ENCODE measurements around the gene LILRA1. TPM values are rescaled to one million over a fixed set of nuclear protein-coding genes. Genes with fewer than 3 reads are reported as not detected.
"Not testable (repeated sequence)": the region's sequence is repeated elsewhere in the genome, so short reads cannot be mapped to it uniquely, and the experiment has no call there.

The LILRA1 gene
- total RNA-seq, 1 donor from 2014 or later: 2.3 TPM

DNA sequence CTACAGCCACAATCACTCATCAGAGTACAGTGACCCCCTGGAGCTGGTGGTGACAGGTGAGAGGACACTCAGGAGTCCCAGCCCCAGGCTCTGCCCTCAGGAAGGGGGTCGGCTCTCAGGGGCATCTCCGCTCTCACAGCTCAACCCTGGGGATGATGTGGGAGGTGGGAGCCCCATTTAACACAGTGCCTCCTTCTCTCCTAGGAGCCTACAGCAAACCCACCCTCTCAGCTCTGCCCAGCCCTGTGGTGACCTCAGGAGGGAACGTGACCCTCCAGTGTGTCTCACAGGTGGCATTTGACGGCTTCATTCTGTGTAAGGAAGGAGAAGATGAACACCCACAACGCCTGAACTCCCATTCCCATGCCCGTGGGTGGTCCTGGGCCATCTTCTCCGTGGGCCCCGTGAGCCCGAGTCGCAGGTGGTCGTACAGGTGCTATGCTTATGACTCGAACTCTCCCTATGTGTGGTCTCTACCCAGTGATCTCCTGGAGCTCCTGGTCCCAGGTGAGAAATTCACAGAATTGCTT is 18.8 kb upstream of the LILRA1 start:
- ATAC-seq: no peak
- DNase-seq (ENCODE audit: low spot score): no peak
- intact Hi-C loops (cut with DNase I): no loop called here

DNA sequence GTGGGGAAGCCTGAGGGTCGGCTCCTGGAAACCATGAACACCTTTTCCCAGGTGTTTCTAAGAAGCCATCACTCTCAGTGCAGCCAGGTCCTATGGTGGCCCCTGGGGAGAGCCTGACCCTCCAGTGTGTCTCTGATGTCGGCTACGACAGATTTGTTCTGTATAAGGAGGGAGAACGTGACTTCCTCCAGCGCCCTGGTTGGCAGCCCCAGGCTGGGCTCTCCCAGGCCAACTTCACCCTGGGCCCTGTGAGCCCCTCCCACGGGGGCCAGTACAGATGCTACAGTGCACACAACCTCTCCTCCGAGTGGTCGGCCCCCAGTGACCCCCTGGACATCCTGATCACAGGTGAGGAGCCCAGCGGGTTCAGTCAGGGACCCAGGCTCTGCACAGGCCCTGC is 18.2 kb upstream of the LILRA1 start:
- intact Hi-C loops (cut with DNase I); ATAC-seq; DNase-seq (ENCODE audit: low spot score): not testable (repeated sequence)

DNA sequence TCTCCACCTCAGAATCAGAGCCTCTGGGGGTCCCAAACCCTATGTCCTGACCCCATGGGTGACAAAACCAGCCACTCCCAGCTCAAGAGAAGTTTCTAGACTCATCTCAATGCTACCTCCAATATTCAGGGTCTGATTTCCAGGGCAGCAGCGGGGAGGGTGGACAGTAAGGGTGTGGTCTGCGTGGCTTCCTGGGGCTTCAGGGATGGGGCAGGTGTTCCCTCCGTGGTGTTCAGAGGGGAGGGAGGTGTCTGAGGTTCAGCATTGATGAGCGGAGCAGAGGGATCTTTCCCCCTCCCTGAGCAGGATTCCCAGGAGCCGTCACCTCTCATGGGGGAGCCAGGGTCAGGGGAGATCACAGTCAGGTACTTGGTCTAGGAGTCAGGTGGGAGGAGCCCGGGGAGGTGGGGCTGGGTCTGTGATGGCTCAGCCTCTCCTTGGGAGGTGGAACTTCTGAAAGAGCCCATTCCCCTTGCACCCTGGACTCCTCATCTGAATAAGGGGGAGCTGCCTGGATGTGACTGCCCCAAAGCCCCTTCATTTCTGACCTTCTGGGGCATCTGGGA is 16.9 kb upstream of the LILRA1 start:
- DNase-seq (ENCODE audit: low spot score) (no peak), ATAC-seq (no peak)
- intact Hi-C loops (cut with DNase I): no loop called here

DNA sequence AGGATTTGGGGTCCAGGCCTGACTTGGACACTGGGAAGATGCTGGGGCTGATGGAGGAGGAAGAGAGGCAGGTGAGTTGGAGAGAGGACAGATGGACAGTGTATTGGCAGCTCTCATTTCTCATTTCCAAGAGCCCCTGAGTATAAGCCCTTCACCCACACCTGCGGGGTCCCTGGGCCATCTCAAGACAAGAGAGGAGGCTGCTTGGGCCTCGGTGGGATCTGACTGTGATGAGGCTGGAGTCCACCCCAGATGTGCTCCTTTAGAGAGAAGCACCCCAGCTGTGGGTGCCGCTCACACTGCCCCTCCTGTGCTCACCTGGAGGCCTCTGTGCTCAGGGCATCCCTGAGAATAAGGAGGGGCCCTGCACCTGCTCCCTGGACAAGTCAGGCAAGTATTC is 16.1 kb upstream of the LILRA1 start:
- no peak for ATAC-seq
- DNase-seq (ENCODE audit: low spot score): no peak
- intact Hi-C loops (cut with DNase I): no loop called here

DNA sequence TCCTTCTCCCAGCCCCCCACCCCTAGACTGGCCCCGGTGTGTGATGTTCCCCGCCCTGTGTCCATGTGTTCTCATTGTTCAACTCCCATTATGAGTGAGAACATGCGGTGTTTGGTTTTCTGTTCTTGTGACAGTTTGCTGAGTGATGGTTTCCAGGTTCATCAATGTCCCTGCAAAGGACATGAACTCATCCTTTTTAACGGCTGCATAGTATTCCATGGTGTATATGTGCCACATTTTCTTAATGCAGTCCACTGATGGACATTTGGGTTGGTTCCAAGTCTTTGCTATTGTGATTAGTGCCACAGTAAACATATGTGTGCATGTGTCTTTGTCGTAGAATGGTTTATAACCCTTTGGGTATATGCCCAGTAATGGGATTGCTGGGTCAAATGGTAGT is 15.2 kb upstream of the LILRA1 start:
- ATAC-seq; DNase-seq (ENCODE audit: low spot score); intact Hi-C loops (cut with DNase I): not testable (repeated sequence)

DNA sequence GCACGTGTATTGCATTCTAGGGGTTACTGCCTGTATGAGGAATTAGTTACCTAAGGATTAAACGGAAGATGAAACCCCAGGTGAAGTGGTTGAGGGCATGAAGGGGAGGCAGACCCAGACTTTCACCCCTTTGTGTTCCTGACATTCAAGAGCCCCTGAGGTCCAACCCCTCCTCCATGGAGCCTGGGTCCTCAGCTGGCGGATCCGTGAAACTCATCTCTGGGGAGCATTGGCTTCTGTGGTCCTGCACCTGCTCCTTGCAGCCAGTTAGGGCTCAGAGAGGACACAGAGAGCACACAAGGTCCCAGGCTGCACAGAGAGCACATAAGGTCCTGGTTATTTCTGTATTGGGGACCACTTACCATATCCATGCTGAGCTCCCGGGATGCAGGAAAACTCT is 7.0 kb upstream of the LILRA1 start:
- intact Hi-C loops (cut with DNase I): no loop called here
- ATAC-seq (no peak), DNase-seq (ENCODE audit: low spot score) (no peak)

DNA sequence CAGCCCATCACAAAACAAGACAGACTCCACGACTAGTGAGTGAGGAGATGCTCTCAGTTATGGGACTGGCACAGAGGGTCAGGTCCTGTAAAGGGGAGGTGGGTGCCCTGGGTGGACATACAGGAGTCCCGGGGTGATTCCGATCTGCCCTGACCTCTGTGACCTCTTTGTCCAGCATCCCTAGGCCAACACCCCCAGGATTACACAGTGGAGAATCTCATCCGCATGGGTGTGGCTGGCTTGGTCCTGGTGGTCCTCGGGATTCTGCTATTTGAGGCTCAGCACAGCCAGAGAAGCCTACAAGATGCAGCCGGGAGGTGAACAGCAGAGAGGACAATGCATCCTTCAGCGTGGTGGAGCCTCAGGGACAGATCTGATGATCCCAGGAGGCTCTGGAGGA is 6.4 kb upstream of the LILRA1 start:
- DNase-seq (ENCODE audit: low spot score) (no peak), ATAC-seq (no peak)
- intact Hi-C loops (cut with DNase I): no loop called here

DNA sequence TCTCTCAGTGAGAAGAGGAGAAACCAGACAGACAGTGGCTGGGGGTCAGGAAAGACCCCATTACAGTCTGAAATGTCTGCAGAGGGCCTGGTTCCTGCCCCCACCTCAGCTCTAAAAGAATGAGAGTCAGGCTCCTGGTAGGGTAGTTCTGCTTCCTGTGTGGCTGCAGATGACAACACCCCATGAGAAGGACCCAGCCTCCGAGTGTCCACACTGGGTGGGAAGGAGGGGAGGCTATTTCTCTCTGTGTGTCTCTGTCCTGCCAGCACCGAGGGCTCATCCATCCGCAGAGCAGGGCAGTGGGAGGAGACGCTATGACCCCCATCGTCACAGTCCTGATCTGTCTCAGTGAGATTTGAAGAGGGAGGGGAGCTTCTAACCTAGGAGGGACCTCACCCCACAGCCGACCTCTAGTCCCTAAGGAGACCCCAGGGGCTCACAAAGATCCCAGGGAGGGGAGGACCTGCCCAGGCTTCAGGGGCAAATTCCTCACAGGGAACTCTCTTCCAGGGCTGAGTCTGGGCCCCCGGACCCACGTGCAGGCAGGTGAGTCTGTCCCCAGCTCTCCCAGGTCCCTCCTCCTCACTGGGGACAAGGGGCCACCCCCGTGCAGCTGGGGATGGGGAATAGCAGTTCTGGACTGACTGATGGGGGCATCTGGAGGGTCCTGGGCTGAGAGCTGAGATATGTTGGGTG is 647 bp downstream of the LILRA1 start:
- ATAC-seq; DNase-seq (ENCODE audit: low spot score): not testable (repeated sequence)

DNA sequence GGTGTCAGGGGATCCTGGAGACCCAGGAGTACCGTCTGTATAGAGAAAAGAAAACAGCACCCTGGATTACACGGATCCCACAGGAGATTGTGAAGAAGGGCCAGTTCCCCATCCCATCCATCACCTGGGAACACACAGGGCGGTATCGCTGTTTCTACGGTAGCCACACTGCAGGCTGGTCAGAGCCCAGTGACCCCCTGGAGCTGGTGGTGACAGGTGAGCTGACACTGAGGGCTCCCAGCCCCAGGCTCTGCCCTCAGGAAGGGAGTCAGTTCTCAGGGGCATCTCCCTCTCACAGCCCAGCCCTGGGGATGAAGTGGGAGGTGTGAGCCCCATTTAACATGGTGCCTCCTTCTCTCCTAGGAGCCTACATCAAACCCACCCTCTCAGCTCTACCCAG is 1.3 kb downstream of the LILRA1 start:
- DNase-seq (ENCODE audit: low spot score) (no peak), ATAC-seq (no peak)
- intact Hi-C loops (cut with DNase I): no loop called here

More for the DNA sequence above, 647 bp downstream of the LILRA1 start:
- intact Hi-C loops (cut with DNase I): not testable (repeated sequence)

DNA sequence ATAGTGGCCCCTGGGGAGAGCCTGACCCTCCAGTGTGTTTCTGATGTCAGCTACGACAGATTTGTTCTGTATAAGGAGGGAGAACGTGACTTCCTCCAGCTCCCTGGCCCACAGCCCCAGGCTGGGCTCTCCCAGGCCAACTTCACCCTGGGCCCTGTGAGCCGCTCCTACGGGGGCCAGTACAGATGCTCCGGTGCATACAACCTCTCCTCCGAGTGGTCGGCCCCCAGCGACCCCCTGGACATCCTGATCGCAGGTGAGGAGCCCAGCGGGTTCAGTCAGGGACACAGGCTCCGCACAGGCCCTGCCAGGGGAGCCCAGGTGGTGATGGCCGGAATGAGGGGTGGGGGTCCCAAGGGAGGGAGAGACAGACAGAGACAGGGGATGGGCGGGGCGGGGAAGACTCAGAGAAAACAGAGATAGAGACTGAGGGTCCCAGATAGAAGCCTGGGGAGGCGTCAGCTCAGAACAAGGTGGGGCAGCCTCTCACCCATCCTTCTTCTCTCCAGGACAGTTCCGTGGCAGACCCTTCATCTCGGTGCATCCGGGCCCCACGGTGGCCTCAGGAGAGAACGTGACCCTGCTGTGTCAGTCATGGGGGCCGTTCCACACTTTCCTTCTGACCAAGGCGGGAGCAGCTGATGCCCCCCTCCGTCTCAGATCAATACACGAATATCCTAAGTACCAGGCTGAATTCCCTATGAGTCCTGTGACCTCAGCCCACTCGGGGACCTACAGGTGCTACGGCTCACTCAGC is 2.4 kb downstream of the LILRA1 start:
- ATAC-seq; DNase-seq (ENCODE audit: low spot score); intact Hi-C loops (cut with DNase I): not testable (repeated sequence)

DNA sequence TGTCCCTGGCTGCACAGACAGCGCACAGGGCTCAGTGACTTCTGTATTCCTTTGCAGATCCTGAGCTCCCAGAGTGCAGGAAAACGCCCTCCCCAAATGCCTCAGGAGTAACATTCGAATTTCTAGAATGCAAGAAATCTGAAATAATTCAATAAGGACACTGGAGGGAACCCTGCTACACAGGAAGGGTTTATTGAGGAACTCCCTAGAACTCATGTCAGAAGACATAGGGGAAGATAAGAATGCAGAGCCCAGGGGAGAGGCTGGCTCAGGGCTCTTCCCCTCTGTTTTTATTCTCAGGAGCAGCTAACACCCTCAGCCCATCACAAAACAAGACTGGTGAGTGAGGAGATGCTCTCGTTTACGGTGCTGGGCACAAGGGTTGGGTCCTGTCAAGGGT is 6.8 kb downstream of the LILRA1 start:
- DNase-seq (ENCODE audit: low spot score) (no peak), ATAC-seq (no peak)
- intact Hi-C loops (cut with DNase I): no loop called here

DNA sequence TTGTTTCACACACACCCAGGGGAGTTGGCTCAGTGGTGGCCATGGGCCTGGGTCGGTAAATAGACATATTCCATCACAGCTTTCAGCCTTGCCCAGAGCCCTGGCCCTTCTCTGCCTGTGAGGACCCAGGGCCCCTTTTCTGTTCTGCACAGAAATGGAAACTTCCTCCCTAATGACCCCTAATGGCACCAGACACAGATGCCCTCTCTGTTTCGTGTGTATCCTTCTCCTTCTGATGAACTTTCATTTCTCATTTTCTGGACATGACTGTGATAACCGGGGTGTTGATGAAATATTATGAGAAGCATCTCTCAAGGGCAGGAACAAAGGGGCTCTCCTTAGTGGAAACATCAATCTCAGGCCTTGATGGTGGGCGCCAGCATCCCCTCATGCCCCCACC is 12.8 kb downstream of the LILRA1 start:
- intact Hi-C loops (cut with DNase I): no loop called here
- no peak for DNase-seq (ENCODE audit: low spot score)
- ATAC-seq: no peak

DNA sequence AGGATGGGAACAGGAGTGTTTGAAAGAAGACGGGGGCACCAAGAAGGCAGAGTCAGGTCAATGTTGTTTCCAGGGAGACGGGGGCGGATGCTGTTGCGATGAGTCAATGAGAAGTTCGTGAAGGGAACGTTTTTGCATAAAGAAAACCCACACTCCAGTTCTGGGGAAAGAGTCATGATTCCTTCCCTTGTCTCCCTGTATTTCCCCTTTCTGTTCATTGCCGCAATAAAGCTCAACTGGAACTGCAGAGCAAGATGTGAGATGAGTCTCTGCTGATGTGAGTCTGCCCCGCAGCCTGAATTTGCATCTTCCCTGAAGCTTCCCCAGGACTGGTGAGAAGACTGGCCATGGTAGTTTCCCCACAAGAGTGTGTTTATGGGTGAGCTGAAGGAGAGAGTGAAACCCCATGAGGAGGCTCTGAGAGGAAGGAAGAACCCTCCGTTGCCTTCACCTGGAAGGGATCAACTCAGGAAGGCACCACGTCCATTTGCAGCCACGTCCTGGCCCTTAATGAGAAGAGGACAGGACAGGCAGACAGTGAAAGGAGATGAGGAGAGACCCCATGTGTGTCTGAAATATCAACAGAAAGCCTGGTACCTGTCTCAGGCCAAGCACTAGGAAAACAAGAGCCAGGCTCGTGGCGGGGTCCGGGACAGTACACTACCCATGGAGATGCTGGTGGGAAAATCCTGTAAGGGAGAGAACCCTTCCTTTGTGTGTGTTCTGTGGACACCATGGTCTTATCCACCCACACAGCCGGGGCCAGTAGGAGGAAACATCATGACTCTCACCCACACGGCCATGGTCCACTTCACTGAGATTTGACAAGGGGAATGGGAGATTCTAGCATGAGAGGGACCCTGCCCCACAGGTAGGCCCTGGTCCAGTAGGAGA is 13.7 kb downstream of the LILRA1 start:
- DNase-seq (ENCODE audit: low spot score) (no peak), ATAC-seq (no peak)
- intact Hi-C loops (cut with DNase I): no loop called here

DNA sequence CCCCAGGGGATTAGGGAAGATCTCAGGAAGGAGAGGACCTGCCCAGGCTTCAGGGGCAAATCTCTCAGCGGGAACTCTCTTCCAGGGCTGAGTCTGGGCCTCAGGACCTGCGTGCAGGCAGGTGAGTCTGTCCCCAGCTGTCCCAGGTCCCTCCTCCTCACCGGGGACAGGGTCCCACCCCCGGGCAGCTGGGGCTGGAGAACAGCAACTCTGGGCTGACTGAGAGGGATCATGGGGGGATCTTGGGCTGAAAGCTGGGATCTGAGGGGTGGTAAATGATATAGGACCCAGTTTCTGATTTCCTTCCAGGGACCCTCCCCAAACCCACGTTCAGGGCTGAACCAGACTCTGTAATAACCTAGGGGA is 14.3 kb downstream of the LILRA1 start:
- ATAC-seq: no peak
- intact Hi-C loops (cut with DNase I): no loop called here
- no peak for DNase-seq (ENCODE audit: low spot score)

DNA sequence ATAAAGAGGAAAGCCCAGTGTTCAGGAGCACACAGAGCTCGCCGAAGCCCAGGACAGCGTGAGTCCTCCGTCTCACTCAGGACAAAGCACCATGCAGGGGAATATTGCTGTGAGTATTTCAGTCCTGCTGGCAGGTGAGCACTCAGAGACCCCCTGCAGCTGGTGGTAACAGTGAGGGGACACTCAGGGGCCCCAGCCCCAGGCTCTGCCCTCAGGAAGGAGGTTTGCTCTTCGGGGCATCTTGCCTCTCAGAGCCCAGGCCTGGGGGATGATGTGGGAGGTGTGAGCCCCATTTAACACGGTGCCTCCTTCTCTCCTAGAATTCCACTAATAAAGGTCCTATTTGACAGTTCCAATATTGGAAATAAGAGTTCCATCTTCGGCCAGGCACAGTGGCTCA is 14.8 kb downstream of the LILRA1 start:
- ATAC-seq (no peak), DNase-seq (ENCODE audit: low spot score) (no peak)
- intact Hi-C loops (cut with DNase I): no loop called here

DNA sequence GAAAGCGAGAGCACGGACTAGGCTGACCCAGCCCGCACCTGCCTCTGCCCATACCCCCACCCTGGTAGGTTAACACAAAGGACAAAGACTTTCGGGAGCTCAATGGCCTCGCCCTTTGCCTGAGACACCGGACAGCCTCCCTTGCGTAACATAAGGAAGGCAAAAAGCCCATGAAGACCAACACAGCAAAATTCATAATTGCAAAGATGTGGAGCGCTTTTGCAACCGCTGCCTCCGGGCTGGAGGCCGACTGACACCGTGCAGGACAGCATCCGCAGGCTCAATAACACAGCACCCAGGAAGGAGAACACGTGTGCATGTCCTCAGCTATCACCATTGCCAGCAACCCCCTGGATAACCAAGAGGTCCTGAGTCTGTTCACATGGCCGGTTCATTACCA is 15.4 kb downstream of the LILRA1 start:
- DNase-seq (ENCODE audit: low spot score) (no peak), ATAC-seq (no peak)
- intact Hi-C loops (cut with DNase I): no loop called here

DNA sequence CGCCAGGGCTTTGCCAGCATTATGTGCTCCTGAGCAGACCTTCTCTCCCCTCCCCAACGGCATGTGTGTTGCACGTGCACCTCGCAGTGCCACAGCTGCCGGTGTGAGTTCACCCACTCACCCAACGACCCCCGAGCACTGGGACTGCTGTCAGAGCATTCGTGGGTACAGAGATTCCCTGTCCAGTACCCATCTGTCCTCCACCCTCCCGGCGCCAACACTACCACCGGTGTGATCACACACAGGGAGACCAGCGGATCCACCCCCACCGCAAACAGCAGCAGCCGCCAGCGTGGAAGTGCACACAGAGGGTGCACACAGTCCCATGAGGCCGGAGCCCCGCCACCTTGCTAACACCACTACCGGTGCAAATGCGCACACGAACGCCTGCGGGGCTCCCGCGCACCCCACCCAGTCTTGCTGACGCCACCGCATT is 15.9 kb downstream of the LILRA1 start:
- ATAC-seq: no peak
- intact Hi-C loops (cut with DNase I): no loop called here

DNA sequence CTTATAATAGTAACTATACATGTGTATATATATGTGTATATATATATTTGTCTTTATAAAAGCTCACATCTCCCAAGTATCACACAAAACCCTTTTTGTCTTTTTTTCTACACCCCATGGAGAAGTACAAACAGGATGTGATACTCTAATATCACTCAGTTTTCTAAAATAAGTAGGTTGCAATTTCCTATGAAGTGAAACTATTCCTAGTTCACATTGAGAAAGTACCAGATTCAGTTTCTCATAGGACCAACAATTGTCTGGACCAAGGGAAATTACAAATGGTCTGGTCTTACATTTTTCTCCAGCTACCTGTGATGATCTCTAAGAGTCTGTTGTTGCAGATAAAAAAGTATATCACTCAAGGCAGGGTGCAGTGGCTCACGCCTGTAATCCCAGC is 19.0 kb downstream of the LILRA1 start:
- no peak for DNase-seq (ENCODE audit: low spot score)
- ATAC-seq: no peak
- intact Hi-C loops (cut with DNase I): loop anchor here (5.0 kb wide), 1 partner anchor 1635 kb away; no protein-coding TSS in a partner anchor

More for the DNA sequence above, 15.9 kb downstream of the LILRA1 start:
- DNase-seq (ENCODE audit: low spot score): no peak

DNA sequence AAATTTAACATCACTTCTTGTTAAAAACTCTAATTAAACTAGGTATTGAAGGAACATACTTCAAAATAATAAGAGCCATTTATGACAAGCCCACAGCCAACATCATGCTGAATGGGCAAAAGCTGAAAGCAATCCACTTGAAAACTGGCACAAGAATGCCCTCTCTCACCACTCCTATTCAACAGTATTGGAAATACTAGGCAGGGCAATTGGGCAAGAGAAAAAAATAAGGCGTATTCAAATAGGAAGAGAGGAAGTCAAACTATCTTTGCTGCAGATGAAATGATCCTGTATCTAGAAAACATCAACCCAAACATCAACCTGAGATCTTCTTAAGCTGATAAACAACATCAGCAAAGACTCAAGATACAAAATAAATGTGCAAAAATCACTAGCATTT is 21.3 kb downstream of the LILRA1 start:
- ATAC-seq: no peak
- intact Hi-C loops (cut with DNase I): loop anchor here (5.0 kb wide), 1 partner anchor 1633 kb away; no protein-coding TSS in a partner anchor
- DNase-seq (ENCODE audit: low spot score): no peak
